GM10847 (cell line): Measurements from ENCODE around the gene MAP2K3.

Source experiments
- POLR2A ChIP-seq: IDR thresholded peaks from 2 replicates; pipeline ENCODE4 v1.6.1; 2011; ENCODE audit not compliant: insufficient read length; ENCODE audit errors: extremely low read depth

The MAP2K3 gene

DNA sequence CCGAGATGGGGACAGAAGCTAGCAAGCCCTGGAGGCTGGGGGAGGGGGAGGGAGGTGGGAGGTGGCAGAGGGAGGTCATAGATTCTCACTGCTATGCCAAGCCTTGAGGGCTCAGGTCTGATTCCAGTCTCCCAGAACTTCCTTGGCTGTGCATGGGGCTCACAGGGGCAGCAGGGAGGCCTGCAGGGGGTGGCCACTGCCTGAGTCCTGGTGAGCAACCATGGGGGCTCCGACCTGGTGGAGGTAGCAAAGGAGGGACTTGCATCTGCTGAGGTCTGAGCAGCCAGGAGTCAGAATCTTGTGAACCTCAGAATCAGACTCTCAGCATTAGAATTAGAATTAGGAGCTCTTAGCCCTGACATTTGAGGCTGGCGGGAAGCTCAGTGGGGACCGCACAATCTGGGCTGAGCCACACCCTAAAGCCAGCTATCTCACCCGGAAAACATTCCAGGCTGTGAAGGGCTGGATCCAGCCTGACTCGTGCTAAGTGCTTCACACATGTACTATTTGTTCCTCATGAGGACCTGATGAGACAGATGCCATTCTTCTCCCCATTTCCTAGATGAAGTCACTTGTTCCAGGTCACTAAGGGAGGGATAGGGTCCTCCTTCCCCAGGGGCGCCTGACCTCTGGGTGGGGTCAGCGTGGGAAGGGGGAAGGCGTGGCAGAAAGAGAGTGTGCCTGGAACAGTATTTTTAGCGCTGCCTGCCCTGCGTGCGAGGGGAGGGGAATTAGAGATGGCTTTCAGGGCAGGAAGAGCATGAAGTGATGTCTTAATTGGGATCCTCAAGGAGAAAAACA, 74.4 kb downstream of the MAP2K3 start:
- TF ChIP-seq POLR2A: no peak

DNA sequence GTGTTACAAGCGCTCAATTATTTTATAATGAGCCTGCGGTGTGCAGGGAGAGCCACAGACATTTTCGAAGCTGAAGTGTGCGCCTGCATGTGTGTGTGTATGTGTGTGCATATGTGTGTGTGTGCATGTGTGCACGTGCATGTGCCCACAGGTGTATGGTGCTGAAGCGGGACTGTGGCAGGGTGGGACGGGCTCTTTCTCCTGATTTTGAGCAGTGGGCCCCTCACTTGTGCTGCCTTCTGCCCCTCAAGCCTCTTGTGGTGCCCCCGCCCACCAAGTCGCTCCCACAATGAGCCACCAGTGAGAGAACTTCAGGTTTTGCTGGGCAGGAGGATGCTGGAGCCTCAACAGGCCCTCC, 75.0 kb downstream of the MAP2K3 start:
- no peak for TF ChIP-seq POLR2A

DNA sequence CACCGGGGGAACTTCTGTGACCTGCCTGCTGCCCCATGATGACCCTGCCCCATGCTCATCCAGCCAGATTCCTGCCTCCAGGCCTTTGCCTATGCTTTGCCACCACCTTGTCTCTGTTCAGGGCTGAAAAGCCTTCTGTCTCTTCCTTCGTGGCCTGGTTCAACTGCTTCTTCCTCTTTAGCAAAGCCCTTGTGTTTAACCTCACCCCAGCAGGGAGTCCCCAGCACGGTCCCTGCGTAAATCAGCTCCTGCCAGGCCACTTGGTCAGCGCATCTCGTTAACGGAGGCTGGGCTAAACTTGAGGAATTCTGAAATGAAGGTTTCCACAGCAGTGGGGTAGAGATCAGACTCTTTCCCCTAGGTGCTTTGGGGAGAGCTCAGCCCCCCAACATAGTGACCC, 75.5 kb downstream of the MAP2K3 start:
- no peak for TF ChIP-seq POLR2A

DNA sequence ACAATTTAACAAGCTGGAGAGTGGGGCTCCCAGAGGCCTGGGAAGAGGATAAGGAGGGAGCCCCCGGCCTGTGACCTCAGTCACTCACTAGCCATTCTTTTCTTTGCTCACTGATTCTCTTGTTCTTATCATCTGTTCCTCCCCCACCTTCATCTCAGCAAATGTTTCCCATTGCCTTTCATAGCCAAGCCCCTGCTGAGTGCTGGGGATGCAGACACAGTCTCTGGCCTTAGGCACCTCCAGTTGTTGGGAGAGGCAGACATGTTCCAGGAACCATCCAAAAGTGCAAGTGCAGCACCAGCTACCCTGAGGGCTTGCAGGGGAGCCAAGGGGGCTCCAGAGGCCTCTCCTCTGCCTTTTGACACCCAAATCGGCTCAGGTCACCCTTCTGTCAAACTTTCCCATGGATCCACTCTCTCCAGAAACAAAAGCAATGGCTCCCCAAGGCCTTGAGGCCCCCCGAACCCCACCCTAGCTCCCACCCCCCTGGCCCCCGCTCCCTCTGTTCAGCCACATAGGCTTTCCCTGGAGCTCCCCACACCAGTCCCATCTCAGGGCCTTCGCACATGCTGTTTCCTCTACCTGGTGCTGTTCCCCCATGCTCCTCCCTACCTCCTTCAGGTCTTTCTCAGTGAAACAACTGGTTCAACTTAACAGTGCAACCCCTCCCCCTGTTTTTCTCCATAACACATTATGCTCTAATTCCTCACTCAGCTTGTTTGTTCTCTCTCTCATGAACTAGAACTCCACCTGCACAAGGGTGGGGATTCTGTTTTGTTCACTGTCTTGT, 76.7 kb downstream of the MAP2K3 start:
- no peak for TF ChIP-seq POLR2A

DNA sequence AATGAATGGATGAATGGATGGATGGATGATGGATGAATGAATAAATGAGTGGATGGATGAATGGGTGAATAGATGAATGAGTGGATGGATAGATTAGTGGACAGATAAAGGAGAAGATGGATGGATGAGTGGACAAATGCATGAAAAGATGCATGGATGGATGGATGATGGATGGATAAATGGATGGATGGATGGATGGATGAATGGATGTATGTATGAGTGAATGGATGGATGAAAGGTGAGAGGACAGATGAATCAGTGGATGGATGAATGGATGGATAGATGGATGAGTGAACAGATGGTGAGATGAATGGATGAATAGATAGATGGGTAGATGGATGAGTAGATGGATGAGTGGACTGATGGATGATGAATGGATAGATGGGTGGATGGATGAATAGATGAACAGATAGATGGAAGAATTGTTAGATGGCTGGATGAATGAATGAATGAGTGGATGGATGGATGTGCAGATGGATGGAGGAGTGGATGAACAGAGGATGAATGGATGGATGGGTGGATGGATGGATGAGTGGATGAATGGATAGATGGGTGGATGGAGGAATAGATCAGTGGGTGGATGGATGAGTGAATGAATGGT, 77.9 kb downstream of the MAP2K3 start:
- no peak for TF ChIP-seq POLR2A

DNA sequence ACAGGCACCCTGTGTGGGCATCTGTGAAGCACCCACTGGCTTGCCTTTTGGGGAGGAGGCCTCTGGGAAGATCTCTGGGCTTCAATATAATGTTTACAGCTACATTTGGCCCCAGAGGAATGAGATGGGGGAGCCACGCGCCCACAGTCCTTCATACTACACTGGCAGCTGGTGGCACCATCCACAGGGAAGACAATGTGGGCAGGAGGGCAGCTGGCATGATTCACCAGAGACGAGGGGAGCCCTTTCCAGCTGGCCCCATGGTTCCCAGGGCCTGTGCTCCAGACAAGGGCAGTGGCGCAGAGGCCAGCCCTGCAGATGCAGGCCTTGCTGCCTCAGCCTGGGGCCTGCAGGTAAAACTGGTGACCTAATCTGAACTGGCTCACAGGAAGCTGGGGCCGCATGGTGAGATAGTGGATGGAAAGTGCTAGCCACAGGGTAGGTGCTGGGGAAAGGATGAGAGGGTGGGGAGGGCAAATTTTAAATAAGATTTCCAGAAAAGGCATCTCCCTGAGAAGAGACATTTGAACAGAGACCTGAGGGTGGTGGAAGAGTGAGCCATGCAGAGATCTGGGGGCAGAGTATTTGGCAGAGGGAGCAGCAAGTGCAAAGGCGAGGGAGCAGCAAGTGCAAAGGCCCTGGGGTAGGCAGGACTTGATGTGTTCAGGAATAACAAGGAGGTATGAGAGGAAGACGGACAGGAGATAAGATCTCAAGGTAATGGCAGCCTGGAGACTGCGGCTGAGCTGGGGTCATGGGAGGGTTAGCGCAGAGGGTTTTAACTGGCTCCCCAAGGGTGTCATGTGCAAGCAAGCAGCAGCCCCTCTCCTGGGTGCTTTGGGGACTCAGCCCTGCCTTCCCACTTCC, 79.5 kb downstream of the MAP2K3 start:
- TF ChIP-seq POLR2A: no peak
